Chondrocyte (in vitro differentiated cells): ENCODE results near the gene SGSM1. TPM values are rescaled to one million over a fixed set of nuclear protein-coding genes. Genes with fewer than 3 reads are reported as not detected.

Experiments
- DNase-seq: peaks from one replicate; pipeline ENCODE4 v3.0.0; 2021; ENCODE audit warnings: mixed read lengths, low spot score
- H3K27ac Mint-ChIP-seq: one replicate; pipeline ENCODE4 v1.8.0; 2021; ENCODE audit warnings: mild to moderate bottlenecking, moderate library complexity, mixed read lengths; ENCODE audit not compliant: unreplicated experiment
- H3K27me3 Mint-ChIP-seq: 2 replicates; pipeline ENCODE4 v1.8.0; 2021; ENCODE audit warnings: low read depth, mixed read lengths
- H3K36me3 Mint-ChIP-seq: 2 replicates; pipeline ENCODE4 v1.8.0; 2021; ENCODE audit warnings: low read depth, mixed read lengths
- H3K4me1 Mint-ChIP-seq: 2 replicates; pipeline ENCODE4 v1.8.0; 2021; ENCODE audit warnings: low read depth, mild to moderate bottlenecking, mixed read lengths
- H3K4me3 Mint-ChIP-seq: one replicate; pipeline ENCODE4 v1.8.0; 2021; ENCODE audit warnings: mild to moderate bottlenecking, moderate library complexity, mixed read lengths; ENCODE audit not compliant: unreplicated experiment
- H3K9me3 Mint-ChIP-seq: 2 replicates; pipeline ENCODE4 v1.8.0; 2021; ENCODE audit warnings: low read depth, mixed read lengths
- CTCF ChIP-seq: fragments of 200-600 bp; sonication (generic); IDR thresholded peaks from 2 replicates; pipeline ENCODE4 v1.5.0; 2021; ENCODE audit warnings: antibody characterized with exemption, mild to moderate bottlenecking, moderate library complexity
- total RNA-seq: library from RNA; stranded (reverse); gene quantifications from 3 replicates; pipeline ENCODE4 v1.2.1, GENCODE V29; 2021

Gene SGSM1
- total RNA-seq, 1 donor from 2014 or later = 0.05 TPM

GRCh38 chr22:24957043-24957442 is 151.0 kb downstream of the SGSM1 start:
- no peaks in the 10 kb centered on the region for H3K36me3 Mint-ChIP-seq
- H3K9me3 Mint-ChIP-seq = no peaks in the 10 kb centered on the region
- H3K4me3 Mint-ChIP-seq = no peak overlapping the region
- no peak overlapping the region for H3K27ac Mint-ChIP-seq
- TF ChIP-seq CTCF = no peak
- DNase-seq = no peak
- H3K27me3 Mint-ChIP-seq = no peaks in the 10 kb centered on the region
- H3K4me1 Mint-ChIP-seq = peaks cover 20% of the 10 kb centered on the region

DNA sequence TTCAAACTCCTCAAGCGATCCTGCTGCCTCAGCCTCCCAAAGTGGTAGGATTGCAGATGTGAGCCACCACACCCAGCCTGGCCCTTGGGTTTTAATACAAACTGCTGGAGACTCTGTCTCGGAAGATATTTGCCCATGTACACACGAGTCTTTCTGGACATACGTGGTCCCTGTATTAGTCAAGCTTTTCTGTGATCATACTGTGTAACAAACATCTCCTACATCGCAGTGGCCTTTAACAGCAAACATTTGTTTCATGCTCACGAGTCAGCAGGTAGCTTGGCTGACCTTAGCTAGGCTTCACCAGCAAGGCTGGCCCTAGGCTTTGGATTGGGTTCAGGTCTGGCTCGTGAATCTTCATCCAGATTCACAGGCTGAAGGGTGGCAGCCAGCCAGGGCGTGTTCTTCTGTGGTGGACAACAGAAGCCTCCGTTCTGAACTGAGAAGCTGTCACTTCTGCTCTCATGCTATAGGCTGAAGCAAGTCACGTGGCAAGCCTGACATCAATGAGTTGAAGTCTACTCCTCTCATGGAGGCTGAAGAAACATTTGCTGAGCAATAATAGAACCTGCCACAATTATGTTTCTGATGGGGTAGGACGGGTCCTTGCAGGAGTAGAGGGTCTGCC is 155.3 kb downstream of the SGSM1 start:
- no peaks in the 10 kb centered on the region for H3K27me3 Mint-ChIP-seq
- H3K4me1 Mint-ChIP-seq = peaks cover 16% of the 10 kb centered on the region
- no peak overlapping the region for H3K27ac Mint-ChIP-seq
- H3K36me3 Mint-ChIP-seq = no peaks in the 10 kb centered on the region
- H3K9me3 Mint-ChIP-seq = no peaks in the 10 kb centered on the region
- TF ChIP-seq CTCF = no peak
- DNase-seq = no peak
- no peak overlapping the region for H3K4me3 Mint-ChIP-seq

- no peak for TF ChIP-seq CTCF
- Mint-ChIP-seq H3K27ac (no peak overlapping the region), H3K27me3 (no peaks in the 10 kb centered on the region), H3K4me3 (no peak overlapping the region), H3K9me3 (no peaks in the 10 kb centered on the region), H3K36me3 (no peaks in the 10 kb centered on the region), H3K4me1 (peaks cover 19% of the 10 kb centered on the region)
- no peak for DNase-seq
Observed at GRCh38 chr22:24962094-24962493, 156.1 kb downstream of the SGSM1 start.

DNA sequence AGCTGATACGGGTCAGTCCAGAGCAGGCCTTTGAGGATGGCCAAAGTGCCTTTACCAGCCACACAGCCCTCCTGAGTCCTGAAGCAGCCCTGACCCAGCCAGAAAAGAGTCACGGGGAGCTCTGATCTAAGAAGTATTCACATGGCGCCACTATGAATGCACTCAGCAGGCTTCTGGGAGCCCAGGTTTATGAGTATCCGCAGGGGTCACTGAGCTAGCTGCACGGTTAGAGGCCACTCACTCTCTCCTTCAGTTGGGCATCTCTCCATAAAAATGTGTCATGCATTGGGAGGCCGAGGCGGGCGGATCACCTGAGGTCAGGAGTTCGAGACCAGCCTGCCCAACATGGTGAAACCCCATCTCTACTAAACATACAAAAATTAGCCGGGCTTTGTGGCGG is 156.8 kb downstream of the SGSM1 start:
- no peak for DNase-seq
- Mint-ChIP-seq H3K27me3 (no peaks in the 10 kb centered on the region), H3K36me3 (no peaks in the 10 kb centered on the region), H3K9me3 (no peaks in the 10 kb centered on the region), H3K4me1 (peaks cover 26% of the 10 kb centered on the region), H3K4me3 (no peak overlapping the region), H3K27ac (no peak overlapping the region)
- TF ChIP-seq CTCF = no peak

DNA sequence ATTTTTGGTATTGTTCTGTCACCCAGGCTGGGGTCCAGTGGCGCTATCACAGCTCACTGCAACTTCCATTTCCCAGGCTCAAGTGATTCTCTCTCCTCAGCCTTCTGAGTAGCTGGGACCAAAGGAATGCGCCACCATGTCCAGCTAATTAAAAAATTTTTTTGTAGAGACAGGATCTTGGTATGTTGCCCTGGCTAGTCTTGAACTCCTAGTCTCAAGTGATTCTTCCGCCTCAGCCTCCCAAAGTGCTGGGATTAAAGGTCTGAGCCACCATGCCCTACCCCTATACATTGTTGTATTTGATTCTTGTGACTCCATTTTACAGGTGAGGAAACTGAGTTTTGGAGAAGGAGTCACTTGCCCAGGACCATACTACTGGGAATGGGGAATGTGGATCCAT is 158.4 kb downstream of the SGSM1 start:
- H3K36me3 Mint-ChIP-seq = no peaks in the 10 kb centered on the region
- H3K4me3 Mint-ChIP-seq = no peak overlapping the region
- TF ChIP-seq CTCF = no peak
- H3K27ac Mint-ChIP-seq = no peak overlapping the region
- peaks cover 42% of the 10 kb centered on the region for H3K4me1 Mint-ChIP-seq
- no peaks in the 10 kb centered on the region for H3K9me3 Mint-ChIP-seq
- no peaks in the 10 kb centered on the region for H3K27me3 Mint-ChIP-seq
- DNase-seq = no peak
